ENCODE results near the gene EML1. TPM values are rescaled to one million over a fixed set of nuclear protein-coding genes. Genes with fewer than 3 reads are reported as not detected.

EML1 gene
- total and polyA plus RNA-seq, 2 of the 13 experiments (the other 11 are each of a cell fraction or from before 2014, with no cell fraction given), result 0.59 to 1.7 TPM

- ChIA-PET POLR2A (no interaction called here), CTCF (ENCODE audit: low intra/inter-chr PET ratio, low total read pairs) (interaction anchor here (2.1 to 2.3 kb wide), 2 partner anchors 154 to 201 kb away, joined by 15 to 26 read pairs; no protein-coding TSS in a partner anchor)
- H3K9me3 ChIP-seq (ENCODE audit: low read length), result no peaks in the 10 kb centered on the region
- H3K4me3 ChIP-seq (replicated peaks in 1 of 3; ENCODE audit: insufficient read depth in 1 of 3, low read depth in 2 of 3, low read length in 3 of 3), result no peak overlapping the region
- in situ Hi-C loops (cut with HindIII; ENCODE audit: extremely low pct_ligation_motif_present, low pct_unique_long_range_greater_than_20kb) (loop anchor here (10.0 kb wide), 1 partner anchor 359 kb away; no protein-coding TSS in a partner anchor), intact Hi-C loops (cut with micrococcal nuclease; ENCODE audit: unreplicated experiment) (no loop called here)
- no peaks in the 10 kb centered on the region for H3K36me3 ChIP-seq (replicated peaks in 1 of 2; ENCODE audit: control insufficient read depth in 1 of 2, insufficient read depth in 2 of 2, low read length in 2 of 2)
- WGBS (ENCODE audit: low lambda C conversion rate), result 54% methylated on average over 6 of the region's 9 CpGs
- BruUV-seq (replicated peaks), result no TSS peak
- DNase-seq (ENCODE audit: low spot score) (no peak), FAIRE-seq (no peak), ATAC-seq (no peak)
- H3K9ac ChIP-seq (ENCODE audit: insufficient read depth, low read depth, low read length), result no peak overlapping the region
- no peak overlapping the region for H2AFZ ChIP-seq (ENCODE audit: low read length)
- no peak overlapping the region for H3K4me2 ChIP-seq (ENCODE audit: low read depth, low read length)
- H3K27ac ChIP-seq (ENCODE audit: extremely low read length, insufficient read depth, low read length), result no peak overlapping the region
- H3K79me2 ChIP-seq (ENCODE audit: insufficient read depth, low read length), result no peaks in the 10 kb centered on the region
- no peaks in the 10 kb centered on the region; a peak in 1 of 5 replicates for H3K27me3 ChIP-seq (ENCODE audit: control insufficient read depth in 1 of 2, insufficient read depth in 2 of 2, low read length in 2 of 2)
- no peaks in the 10 kb centered on the region for H3K4me1 ChIP-seq (ENCODE audit: insufficient read depth, low read length)
- no peaks in the 10 kb centered on the region for H4K20me1 ChIP-seq (ENCODE audit: insufficient read depth, low read length)
- no peak for TF ChIP-seq ZBTB40 (IDR thresholded peaks at IDR 0.05)
- no peak for TF ChIP-seq ZBTB40 (CRISPR knock-in tag; IDR thresholded peaks at IDR 0.05)
- no peak for TF ChIP-seq REL (CRISPR knock-in tag; conservative IDR thresholded peaks at IDR 0.05)
- TF ChIP-seq ZNF709 (CRISPR knock-in tag; IDR thresholded peaks at IDR 0.05), result no peak
- TF ChIP-seq ZBTB39 (CRISPR knock-in tag; IDR thresholded peaks at IDR 0.05), result no peak
- no peak for TF ChIP-seq ZBTB4 (CRISPR knock-in tag; IDR thresholded peaks at IDR 0.05; ENCODE audit: borderline replicate concordance)
- no peak for TF ChIP-seq NR0B2 (CRISPR knock-in tag; IDR thresholded peaks at IDR 0.05)
Measured at GRCh38 chr14:99883866-99884650, 90.8 kb downstream of the EML1 start.
